ENCODE data around the gene SLC25A52.

DNA sequence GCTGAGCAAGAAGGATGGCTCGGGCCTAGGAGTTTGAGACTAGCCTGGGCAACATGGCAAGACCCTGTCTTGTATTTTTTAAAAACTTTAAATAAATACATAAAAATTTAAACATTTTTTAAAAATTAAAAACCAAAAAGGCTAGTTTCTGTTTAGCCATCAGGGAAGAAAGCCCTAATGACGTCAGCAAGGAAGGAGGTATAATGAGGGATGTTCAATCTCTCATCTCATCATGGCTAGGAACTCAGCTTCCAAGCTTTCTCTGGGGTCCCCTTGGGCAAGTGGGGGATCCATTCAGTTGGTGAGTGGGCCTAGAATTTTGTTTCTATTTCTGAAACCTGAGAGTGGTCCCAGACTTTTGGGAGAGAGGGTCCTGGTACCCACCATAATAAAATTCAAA lies 35.1 kb upstream of the SLC25A52 start:
- TF ChIP-seq GATA3 (IDR thresholded peaks at IDR 0.05; ENCODE audit: low read depth, low read length) (no peak), GATA2 (IDR thresholded peaks at IDR 0.05; ENCODE audit: low read depth, low read length) (no peak)

All from SH-SY5Y (cell line).